AG04450 (cell line): ENCODE measurements around the gene TLL2. TPM values are rescaled to one million over a fixed set of nuclear protein-coding genes. Genes with fewer than 3 reads are reported as not detected.

ENCODE experiments used
- CTCF ChIA-PET: fragments of 300-600, 350-600 bp; formaldehyde crosslinking; extraction: SDS; loops from one replicate; lab custom pipeline; 2022; ENCODE audit warnings: antibody characterized with exemption, inconsistent platforms; lab: Charles Lee
- POLR2A ChIA-PET: fragments of 350-600 bp; formaldehyde crosslinking; extraction: SDS; loops from one replicate; lab custom pipeline; 2021; ENCODE audit warnings: antibody characterized with exemption, inconsistent platforms; lab: Yijun Ruan, JAX
- DNase-seq: peaks from one replicate; pipeline ENCODE4 v3.0.0-alpha.2; 2011; ENCODE audit warnings: low read depth, low spot score
- H3K27ac ChIP-seq: one replicate; pipeline ENCODE4 v1.5.1; 2012; ENCODE audit warnings: low read depth, low read length, control low read depth
- H3K27me3 ChIP-seq: one replicate; pipeline ENCODE4 v1.6.0; 2012; ENCODE audit warnings: low read length; ENCODE audit not compliant: control insufficient read depth, insufficient read depth
- H3K4me3 ChIP-seq: 2 replicates; pipeline ENCODE4 v1.5.1; 2011; ENCODE audit warnings: mild to moderate bottlenecking, low read depth, low read length, control low read depth
- H3K9me3 ChIP-seq: 2 replicates; pipeline ENCODE4 v1.5.1; 2012; ENCODE audit warnings: low read length; ENCODE audit not compliant: control insufficient read depth, insufficient read depth
- CTCF ChIP-seq: IDR thresholded peaks from 2 replicates; pipeline ENCODE4 v1.5.1; 2011; ENCODE audit warnings: low read depth, low read length, control low read depth, inconsistent platforms
- polyA plus RNA-seq: library from polyadenylated mRNA; depleted of rRNA; stranded (reverse); fragments of >200 nt; gene quantifications from 2 replicates; pipeline ENCODE4 v1.2.3, GENCODE V29; 2011

Gene TLL2
- polyA plus RNA-seq, 1 experiment: 0.01 TPM

- Histone ChIP-seq H3K27ac (no peak overlapping the region), H3K27me3 (peaks cover 11% of the 10 kb centered on the region), H3K9me3 (no peaks in the 10 kb centered on the region), H3K4me3 (no peak overlapping the region)
- POLR2A ChIA-PET: no interaction called here
- no peak for TF ChIP-seq CTCF
- DNase-seq: no peak
- CTCF ChIA-PET: interaction anchor here (1.3 to 1.4 kb wide), 2 partner anchors 15 to 17 kb away, joined by 3 to 6 read pairs; no protein-coding TSS in a partner anchor
Observed at GRCh38 chr10:96389785-96390184, 123.9 kb downstream of the TLL2 start.

GRCh38 chr10:96387601-96388000 lies 126.1 kb downstream of the TLL2 start:
- H3K4me3 ChIP-seq: no peak overlapping the region
- CTCF ChIA-PET: no interaction called here

GRCh38 chr10:96387161-96387560 lies 126.6 kb downstream of the TLL2 start:
- no peak for DNase-seq
- POLR2A ChIA-PET: no interaction called here
- Histone ChIP-seq H3K27me3 (peaks cover 6% of the 10 kb centered on the region), H3K27ac (no peak overlapping the region), H3K9me3 (no peaks in the 10 kb centered on the region), H3K4me3 (no peak overlapping the region)
- CTCF ChIA-PET: interaction anchor here (2.5 kb wide), 1 partner anchor 12 kb away, joined by 11 read pairs; no protein-coding TSS in a partner anchor
- TF ChIP-seq CTCF: no peak

More at GRCh38 chr10:96387601-96388000, 126.1 kb downstream of the TLL2 start:
- Histone ChIP-seq H3K27ac (no peak overlapping the region), H3K27me3 (peaks cover 6% of the 10 kb centered on the region), H3K9me3 (no peaks in the 10 kb centered on the region)
- no peak for DNase-seq
- TF ChIP-seq CTCF: no peak
- POLR2A ChIA-PET: no interaction called here

- ChIA-PET POLR2A (no interaction called here), CTCF (interaction anchor here (0.8 to 2.5 kb wide), 2 partner anchors 9 to 14 kb away, joined by 3 to 11 read pairs; no protein-coding TSS in a partner anchor)
- Histone ChIP-seq H3K9me3 (no peaks in the 10 kb centered on the region), H3K4me3 (no peak overlapping the region), H3K27me3 (peaks cover 3% of the 10 kb centered on the region), H3K27ac (no peak overlapping the region)
- TF ChIP-seq CTCF: no peak
- no peak for DNase-seq
Observed at GRCh38 chr10:96384506-96384905, 129.2 kb downstream of the TLL2 start.

- Histone ChIP-seq H3K4me3 (no peak overlapping the region), H3K27me3 (peaks cover 3% of the 10 kb centered on the region), H3K27ac (no peak overlapping the region), H3K9me3 (no peaks in the 10 kb centered on the region)
- TF ChIP-seq CTCF: no peak
- ChIA-PET POLR2A (no interaction called here), CTCF (interaction anchor here (2.6 kb wide), 1 partner anchor 10 kb away, joined by 8 read pairs; no protein-coding TSS in a partner anchor)
- no peak for DNase-seq
Observed at GRCh38 chr10:96380821-96381220, 132.9 kb downstream of the TLL2 start.
